Breast epithelium (tissue), 3 donors: ENCODE results near the gene MICAL2.

Source experiments
- CTCF ChIP-seq, 3 donors: fragments of 450-650 bp; IDR thresholded peaks; one replicate each; pipeline ENCODE4 v1.5.1; 2016 to 2017; ENCODE audit warnings: antibody characterized with exemption in 3 of 3, mild to moderate bottlenecking in 3 of 3, moderate library complexity in 3 of 3
- POLR2AphosphoS5 ChIP-seq, 3 donors: sonication (generic); formaldehyde crosslinking; IDR thresholded peaks; one replicate each; pipeline ENCODE4 v1.6.1; 2017; ENCODE audit warnings: antibody characterized with exemption in 3 of 3

- TF ChIP-seq CTCF (IDR thresholded peaks at IDR 0.05) (no peak), POLR2AphosphoS5 (IDR thresholded peaks at IDR 0.05) (no peak)
These were observed 9.9 kb downstream of the MICAL2 start for GRCh38 chr11:12120031-12121008.
